UCSD-AML1 (cell line): ENCODE measurements around the gene MAEA.

Source experiments
- DNase-seq: peaks from one replicate; lab custom pipeline; 2025; ENCODE audit not compliant: unreplicated experiment; lab: John Stamatoyannopoulos, UW

Gene MAEA

DNA sequence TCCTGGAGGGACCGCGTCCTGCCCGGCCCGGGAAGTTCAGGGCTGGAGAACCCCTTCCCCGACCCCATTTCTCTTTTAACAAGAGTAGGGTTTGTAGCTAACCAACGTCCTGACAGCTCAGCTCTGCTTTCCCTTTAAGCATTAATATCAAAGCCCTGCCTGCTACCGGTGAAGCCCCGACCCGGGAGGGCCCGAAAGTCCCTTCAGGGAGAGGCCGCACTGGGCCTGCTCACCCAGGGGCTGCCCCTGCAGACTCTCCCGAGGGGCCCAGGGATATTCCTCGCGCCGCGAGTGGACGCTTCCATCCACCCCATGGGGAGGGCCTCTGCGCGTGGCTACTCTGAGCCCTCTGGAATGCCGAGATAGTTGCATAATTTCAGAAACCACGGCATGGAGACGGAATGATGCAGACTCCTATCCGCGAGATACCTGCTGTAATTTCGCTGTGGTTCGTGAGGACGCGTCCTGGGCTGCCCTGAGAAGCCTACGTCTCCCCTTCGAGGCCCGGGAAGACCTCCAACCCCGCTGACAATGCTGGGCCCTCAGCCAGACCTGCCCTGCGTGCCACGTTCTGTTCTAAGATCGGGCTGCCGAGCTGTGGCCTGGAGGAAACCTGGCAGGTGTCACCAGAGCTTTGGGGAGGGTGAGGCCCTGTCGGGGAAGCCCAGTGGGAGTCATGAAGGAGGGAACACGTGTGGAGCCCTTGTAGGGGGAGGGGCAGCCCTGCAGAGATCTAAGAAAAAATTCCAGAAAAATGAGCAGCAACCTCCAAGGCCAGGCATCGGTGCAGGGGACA, 39.8 kb upstream of the MAEA start:
- no peak for DNase-seq

DNA sequence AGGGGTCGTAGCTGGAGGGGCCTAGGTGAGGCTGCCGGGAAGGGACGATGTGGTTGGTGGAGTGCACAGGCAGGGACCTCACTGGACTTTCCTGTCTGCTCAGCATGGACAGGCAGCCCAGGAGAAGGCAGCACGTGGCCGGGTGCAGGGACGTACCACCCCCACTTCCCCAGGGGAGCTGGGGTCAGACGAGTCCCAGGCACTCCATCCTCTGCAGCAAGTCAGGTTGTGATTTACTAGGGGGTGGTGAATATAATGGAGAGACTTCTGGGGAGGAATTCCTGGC, 39.2 kb upstream of the MAEA start:
- no peak for DNase-seq

DNA sequence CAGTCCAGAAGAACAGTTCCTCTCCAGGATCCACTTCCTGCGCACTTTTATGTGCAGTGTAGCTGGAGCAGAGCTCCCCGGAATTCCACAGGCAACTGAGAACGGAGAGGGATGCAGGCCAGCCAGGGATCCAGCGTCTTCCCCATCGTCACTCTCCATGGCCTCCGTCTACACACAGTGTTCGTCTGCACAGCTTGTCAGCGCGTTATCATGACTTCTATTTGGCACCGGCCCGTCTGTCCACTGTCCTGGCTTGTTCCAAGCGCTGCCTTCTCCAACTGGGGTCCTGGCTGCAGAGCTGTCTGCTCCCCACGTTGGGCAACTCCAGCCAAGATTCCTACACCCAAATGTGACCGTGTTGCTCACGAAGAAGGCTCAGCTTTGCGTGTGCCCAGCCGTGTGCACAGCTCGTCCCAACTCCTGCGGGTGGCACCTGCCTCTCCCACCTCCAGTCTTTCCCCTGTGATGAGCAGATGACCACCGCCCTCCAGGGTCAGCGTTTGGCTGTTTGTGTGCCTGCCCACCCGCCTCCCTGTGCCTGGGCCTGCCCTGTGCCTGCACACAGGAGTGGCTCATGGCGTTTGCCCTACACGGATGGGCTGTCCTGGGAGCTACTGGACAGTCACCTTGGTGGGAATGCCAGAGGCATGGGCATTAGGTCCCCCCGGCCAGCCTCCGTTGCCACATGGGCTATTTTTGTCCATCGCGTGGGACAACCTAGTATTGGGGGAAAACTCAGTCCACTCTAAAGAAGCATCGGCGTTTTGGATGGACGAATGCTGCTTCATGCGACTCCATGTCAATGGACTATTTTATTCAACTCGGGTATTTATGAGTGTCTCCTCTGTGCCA, 38.5 kb upstream of the MAEA start:
- DNase-seq = no peak

DNA sequence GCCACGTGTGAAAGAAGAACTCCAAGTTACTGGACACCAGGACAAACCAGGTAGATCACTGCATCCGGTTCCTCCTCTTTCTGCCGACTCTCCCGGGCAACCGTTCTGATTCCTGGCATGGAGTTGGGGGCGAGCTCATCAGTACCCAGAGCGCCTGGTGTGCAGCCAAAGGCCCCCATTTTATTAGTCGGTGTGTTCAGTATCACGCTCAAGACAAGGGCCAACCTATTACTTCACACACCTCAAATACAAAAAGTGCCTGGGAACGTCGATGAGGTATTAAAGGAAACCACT, 38.0 kb upstream of the MAEA start:
- DNase-seq = no peak

DNA sequence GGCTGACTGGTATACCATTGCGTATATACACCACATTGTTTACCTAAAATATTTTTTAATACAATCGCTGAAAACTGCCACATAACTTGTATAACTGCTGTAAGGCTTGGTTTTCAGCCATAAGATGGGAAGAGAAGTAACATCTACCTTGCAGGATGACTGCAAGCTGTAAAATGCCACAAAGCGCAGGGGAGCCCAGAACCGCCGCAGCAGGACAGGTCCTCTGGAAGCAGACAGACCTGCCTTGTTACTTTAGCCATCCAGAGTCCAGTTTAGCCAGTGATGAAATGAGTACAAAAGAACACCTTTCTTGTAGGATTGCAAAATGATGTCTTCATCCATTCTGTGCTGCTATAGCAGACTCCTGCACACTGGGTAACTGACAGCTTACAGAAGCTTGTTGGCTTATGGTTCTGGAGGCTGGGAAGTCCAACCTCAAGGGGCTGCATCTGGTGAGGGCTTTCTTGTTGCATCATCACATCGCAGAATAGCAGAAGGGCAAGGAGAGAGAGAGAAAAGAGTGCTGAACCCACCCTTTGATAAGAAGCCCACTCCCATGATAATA, 36.7 kb upstream of the MAEA start:
- DNase-seq = no peak

DNA sequence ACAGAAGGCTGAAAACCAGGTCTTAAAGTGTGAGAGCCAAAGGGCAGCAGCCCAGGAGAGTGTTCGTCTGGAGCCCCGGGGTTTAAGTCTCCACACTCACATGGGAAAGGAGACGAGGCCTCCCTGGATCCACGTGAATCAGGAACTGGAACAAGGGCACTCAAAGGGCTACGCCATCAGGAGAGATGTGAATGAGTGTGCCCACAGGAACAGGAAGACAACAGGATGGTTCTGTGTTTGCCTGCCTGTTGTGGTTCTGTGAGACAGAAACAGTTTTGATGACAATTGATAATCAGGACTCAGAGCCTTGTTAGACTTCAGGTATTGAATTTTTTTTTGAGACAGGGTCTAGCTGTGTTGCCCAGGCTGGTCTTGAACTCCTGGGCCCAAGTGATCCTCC, 35.9 kb upstream of the MAEA start:
- DNase-seq = no peak

DNA sequence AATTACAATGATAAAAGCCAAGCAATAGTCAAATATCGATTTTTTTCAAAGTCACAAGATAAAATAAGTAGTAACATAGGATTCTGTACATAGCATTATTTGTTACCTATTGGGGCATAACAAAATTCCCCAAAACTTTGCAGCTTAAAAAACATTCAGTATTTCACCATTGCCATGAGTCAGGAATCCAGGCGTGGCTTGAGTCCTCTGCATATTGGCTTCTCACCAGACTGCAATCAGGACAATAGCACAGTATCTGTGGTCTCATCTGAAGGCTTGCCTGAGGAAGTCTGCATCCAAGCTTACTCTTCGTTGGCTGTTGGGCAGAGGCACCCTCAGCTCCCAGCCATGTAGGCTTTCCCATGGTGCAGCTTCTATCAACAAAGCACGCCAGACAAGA, 34.5 kb upstream of the MAEA start:
- no peak for DNase-seq

DNA sequence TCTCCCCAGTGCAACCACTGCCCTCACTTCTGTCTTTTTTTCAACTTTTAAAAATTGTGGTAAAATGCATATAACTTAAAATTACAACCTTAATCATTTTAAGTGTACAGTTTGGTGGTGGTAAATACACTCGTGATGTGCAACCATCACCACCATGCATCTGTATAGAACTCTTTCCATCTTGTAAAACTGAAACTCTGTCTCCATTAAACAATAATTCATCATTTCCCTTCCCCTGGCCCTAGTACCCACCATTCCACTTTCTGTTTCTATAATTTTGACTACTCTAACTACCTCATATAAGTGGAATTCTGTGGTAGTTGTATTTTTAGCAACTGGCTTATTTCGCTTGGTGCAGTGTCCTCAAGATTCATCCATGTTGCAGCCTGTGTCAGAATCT, 34.0 kb upstream of the MAEA start:
- no peak for DNase-seq

DNA sequence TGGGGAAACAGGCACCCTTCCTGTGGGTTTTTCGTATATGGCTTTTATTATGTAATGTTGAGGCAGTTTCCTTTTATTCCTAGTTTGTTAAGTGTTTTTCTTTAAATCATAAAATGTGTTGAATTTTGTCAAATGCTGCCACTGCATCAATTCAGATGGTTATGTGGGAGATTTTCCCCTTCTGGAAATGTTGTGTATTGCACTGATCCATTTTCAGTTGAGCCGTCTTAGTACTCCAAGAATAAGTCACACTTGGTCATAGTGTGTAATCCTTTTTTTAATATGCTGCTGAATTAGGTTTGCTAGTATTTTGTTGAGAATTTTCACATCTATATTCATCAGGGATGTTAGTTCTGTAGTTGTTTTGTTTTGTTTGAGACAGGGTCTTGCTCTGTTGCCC, 31.2 kb upstream of the MAEA start:
- DNase-seq = no peak

DNA sequence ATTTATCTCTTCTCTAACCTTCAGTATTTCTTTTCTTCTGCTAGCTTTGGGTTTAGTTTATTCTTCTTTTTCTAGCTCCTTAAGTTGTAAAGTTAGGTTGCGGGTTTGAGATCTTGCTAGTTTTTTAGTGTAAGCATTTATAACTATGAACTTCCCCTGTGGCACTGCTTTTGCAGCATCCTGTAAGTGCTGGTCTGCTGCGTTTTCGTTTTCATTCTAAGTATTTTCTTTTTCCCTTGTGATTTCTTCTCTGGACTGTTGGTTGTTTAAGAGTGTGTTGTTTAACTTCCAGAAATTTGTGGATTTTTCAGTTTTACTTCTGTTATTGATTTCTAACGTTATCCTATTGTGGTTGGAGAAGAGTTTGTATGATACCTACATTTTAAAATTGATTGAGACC, 29.7 kb upstream of the MAEA start:
- DNase-seq = no peak

DNA sequence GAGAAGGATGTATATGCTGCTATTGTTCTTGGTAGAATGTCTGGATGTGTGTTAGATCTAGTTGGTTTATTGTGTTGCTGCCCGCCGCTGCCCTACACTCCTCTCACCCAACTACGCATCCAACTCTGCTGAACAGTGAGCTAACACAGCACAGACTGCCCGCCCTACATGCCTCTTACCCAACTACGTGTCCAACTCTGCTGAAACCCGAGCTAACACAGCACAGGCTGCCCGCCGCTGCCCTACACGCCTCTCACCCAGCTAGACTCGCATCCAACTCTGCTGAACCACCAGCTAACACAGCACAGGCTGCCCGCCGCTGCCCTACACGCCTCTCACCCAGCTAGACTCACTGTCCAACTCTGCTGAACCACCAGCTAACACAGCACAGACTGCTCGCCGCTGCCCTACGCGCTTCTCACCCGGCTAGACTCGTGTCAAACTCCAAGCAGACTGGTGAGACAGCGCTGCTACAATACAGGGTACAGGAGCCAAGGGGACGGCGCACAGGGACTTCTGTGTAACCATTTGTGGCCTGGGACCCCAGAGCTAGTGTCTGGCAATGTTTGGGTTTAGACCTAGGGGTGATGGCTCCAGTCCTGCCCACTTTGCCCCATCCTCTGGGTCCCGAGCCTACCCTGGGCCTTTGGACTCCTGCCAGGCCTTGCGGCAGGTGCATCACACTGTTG, 29.1 kb upstream of the MAEA start:
- DNase-seq = no peak

DNA sequence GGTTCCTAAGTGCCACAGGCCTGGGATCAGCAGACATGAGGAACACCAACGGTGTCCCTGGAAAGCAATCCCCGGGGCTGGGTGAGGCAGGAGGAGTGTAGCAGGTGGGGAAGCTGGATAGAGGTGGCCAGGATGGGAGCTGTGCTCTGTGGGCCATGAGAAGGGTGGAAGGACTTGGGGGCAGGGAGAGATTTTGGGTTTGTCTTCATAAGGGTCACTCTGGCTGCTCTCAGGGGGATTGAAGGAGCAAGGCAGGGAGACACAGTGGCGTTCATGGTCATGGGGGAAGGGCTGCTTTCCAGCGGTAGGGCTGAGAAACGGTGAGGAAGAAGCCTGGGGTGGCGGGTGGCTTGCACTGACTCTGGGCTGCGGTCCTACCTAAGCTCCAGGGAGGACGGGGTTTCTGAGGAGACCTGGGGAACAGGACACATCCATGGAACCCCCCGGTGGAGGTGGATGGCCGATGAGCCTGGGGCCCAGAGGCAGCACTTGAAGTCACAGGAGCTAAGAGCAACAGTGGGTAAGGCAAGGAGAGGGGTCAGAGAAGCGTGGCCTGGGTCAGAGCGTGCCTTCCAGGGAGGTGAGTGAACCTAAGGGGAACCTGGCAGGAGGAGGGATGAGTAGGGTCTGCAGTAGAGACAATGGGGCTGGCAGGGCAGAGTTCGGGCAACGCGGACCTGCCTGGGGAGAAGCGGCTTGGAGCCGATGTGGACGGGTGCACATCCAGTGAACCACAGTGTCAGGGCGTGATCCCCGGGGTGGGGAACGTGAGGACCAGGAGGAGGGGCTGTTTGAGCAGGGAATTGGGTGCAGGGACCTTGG, 28.4 kb upstream of the MAEA start:
- no peak for DNase-seq

DNA sequence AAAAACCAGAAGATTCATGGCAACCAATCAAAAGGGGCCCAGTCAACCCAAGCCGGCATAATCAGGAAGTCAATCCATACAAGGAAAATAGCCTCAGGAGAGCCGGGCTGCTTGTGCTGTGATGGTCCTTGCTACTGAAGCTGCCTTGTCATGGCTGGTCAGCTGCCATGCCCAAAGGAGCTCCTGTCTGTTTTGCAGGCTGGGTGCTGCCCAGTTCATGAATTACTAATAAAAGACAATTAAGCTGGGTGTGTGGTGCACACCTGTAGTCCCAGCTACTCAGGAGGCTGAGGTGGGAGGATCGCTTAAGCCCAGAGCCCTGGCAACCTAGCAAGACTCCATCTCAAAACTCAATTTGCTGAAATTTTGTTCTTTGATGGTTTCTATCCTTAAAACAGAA, 24.7 kb upstream of the MAEA start:
- DNase-seq = no peak

DNA sequence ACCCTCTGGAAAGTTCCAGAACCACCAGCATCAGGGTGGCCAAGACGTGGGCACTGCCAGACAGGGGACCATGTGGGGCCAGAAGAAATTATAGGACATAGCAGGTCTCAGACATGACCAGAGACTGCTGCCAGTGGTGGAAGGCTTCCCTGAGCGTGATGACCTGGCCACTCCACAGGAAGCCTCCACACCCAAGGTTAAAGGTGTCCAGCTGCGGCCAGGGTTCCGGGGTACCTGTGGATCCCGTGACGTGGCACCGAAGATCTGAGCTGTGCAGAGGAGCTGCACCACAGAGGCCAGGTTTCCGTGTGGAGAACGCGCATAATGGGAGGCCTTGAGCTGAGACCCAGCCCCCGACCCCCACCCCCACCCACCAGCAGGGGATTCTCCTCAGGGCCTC, 24.3 kb upstream of the MAEA start:
- DNase-seq = no peak

DNA sequence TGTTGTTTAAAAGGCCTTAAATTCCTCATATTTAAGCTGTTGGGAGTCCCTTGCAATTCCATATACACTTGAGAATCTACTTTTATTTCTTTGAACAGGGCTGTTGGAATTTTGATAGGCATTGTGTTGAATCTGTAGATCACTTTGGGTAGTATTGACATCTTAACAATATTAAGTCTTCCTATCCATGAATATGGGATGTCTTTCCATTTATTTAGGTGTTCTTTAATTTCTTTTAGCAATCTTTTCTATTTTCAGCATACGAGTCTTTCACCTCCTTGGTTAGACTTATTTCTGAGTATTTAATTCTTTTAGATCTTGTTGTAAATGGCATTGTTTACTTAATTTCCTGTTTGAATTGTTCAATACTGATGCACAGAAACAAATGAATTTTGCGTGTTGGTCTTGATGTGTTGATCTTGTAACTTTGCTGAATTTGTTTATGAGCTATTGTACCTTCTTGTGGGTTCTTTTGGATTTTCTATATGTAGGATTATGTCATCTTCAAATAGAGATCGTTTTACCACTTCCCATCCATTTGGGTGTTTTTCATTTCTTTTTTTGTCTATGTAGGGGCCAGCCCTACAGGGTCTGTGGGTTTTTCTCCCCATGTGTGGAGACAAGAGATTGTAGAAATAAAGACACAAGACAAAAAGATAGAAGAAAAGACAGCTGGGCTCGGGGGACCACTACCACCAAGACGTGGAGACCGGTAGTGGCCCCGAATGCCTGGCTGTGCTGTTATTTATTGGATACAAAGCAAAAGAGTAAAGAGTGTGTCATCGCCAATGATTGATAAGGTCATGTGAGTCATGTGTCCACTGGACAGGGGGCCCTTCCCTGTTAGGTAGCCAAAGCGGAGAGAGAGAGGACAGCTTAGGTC, 22.6 kb upstream of the MAEA start:
- no peak for DNase-seq

DNA sequence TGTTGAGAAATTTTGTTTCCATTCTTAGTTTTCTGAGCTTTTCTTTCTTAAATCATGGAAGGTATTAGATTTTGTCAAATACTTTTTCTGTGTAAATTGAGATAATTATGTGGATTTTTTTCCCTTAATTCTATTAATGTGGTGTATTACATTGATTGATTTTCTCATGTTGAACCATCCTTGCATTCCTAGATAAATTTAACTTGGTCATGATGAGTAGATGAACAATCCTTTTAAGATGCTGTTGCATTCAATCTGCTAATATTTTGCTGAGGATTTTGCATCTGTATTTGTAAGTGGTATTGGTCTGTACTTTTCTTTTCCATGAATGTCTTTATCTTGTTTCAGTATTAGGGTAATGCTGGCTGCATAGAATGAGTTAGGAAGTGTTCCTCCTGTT, 20.5 kb upstream of the MAEA start:
- no peak for DNase-seq

DNA sequence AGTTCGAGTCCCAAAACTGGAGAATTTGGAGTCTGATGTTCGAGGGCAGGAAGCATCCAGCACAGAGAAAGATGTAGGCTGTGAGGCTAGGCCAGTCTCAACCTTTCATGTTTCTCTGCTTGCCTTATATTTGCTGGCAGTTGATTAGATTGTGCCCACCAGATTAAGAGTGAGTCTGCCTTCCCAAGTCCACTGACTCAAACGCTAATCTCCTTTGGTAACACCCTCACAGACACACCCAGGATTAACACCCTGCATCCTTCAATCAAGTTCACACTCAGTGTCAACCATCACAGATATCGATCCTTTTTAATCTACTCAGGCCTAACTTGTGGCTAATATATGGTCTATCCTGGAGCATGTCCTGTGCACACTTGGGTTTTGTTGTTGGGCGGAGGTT, 18.0 kb upstream of the MAEA start:
- no peak for DNase-seq

DNA sequence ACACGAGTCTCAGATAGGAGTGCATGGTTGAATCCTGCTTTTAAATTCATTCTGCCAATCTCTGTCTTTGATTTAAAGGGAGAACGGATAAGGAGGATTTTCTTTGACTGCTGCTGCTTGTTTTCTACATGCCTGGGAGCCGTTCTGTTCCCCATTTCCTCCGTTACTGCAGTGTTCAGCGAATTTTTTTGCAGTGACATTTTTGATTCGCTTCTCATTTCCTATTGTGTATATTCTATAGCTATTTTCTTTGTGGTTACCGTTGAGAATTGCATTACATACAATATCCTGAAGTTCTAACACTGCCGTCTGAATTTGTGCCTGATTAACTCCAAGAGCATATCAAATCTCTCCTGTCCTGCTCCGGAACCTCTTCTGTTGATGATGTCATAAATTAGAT, 14.8 kb upstream of the MAEA start:
- no peak for DNase-seq

DNA sequence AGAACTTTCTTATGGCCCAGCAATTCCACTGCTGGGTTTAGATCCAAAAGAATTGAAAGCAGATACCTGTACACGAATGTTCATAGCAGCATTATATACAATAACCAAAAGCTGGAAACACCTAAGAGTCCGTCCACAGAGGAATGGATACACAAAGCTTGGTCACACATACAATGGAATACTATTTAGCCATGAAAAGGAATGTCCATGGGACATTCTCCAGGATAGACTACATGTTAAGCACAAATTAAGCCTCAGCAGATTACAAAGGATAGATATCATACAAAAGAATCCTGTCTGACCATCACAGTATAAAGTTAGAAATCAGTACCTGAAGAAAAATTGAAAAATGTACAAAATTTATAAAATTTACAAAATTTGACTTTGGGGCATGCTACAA, 12.7 kb upstream of the MAEA start:
- no peak for DNase-seq
